NK-92 (cell line): ENCODE measurements around the gene EDC3.

Source experiments
- DNase-seq: peaks from one replicate; lab custom pipeline; 2025; ENCODE audit not compliant: unreplicated experiment; lab: John Stamatoyannopoulos, UW

Gene EDC3

GRCh38 chr15:74585191-74585590 lies 110.6 kb downstream of the EDC3 start:
- DNase-seq: no peak

DNA sequence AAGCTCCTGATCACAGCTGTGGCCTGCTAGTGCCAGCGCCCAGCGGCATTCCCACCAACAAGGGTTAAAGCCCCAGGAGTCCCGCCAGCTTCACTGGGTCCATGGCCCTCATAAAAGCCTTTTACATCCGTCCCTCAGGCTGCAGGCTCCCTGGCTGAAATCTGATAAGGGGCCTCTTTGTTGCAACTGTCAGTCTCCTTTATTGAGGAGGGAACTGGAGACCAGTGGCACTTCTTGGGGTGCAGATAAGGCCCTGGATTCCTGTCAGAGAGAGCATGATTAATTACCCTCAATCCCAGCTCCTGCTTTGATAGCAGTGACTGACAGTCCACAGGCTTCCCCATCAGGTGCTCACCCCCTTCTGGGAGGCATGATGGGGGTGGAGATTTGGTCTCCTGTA lies 111.0 kb downstream of the EDC3 start:
- DNase-seq: no peak

GRCh38 chr15:74584204-74584603 lies 111.6 kb downstream of the EDC3 start:
- DNase-seq: no peak
